Right ventricle myocardium superior (tissue), 1 donor: ENCODE measurements around the gene TRDMT1. TPM values are rescaled to one million over a fixed set of nuclear protein-coding genes. Genes with fewer than 3 reads are reported as not detected.

ENCODE experiments used
- ATAC-seq: fragments of 200-7000 bp; cut with Tn5 transposase; one replicate; pipeline ENCODE4 v1.9.1; 2020; ENCODE audit warnings: mild to moderate bottlenecking; ENCODE audit not compliant: poor library complexity
- DNase-seq: peaks from one replicate; pipeline ENCODE4 v3.0.0-alpha.2; 2020
- intact Hi-C: fragments of 100-400 bp; cut with DNase I; formaldehyde crosslinking; loops from one replicate; pipeline ENCODE4 v1.11.2; 2022
- total RNA-seq: library from RNA; stranded (reverse); fragmentation: NEBNext Ultra II Directional; extraction: Animal tissue kit (Norgen Biotek cat#: 25700); gene quantifications from one replicate; pipeline ENCODE4 v1.2.1, GENCODE V29; 2021
- donor health status: DM: no; HTN: yes; CAD: no; lungs with severe emphysema.

The TRDMT1 gene
- total RNA-seq, 1 donor from 2014 or later = 4.5 TPM

- intact Hi-C loops = no loop called here
- DNase-seq = no peak
- ATAC-seq = no peak
Observed at GRCh38 chr10:17214971-17215781, 13.7 kb upstream of the TRDMT1 start.

DNA sequence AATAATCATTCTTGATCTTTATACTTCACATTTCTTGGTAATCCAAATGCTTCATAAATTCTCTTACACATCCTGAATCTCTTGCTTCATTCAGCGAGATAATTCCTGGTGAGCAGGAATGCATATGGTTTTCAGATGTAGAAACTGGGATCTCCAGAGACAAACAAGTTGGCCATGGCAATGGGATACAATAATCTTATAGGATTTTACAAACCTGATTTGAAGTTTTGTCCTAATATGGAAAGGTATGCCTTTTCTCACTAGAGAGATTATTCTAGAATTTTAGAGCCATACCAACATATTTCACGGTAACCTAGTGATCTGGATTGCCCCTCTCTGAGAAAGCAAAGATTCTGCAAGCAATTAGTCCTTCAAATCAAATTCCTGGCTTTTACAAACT lies 13.1 kb upstream of the TRDMT1 start:
- DNase-seq = no peak
- ATAC-seq = no peak
- intact Hi-C loops = no loop called here

DNA sequence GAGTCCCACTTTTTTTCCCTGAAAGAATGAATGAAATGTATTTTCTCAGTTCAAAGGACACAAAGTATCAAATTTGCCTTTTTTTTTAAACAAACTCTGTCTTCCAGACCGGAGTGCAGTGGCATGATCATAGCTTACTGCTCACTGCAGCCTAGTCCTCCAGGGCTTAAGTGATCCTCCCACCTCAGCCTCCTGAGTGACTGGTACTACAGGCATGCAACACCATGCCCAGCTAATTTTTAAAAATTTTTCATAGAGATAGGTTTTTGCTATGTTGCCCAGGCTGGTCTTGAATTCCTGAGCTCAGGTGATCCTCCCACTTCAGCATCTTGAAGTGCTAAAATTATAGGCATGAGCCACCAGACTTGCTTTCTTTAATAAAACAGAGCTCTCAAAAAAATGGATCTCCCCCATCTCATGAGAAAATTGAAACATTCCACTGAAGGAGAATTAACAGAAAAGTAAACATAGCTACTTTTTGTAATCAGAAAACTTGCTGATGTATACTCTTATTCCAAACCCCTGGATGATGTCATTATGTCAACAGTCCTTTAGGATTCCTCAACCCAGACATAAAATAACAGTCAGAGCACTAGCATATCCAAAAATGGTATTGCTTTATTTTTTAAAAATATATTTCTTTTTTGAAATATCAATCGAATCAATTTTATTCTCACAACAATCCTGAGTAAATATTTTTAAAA lies 12.3 kb upstream of the TRDMT1 start:
- ATAC-seq (no peak), DNase-seq (no peak)
- intact Hi-C loops = no loop called here

GRCh38 chr10:17212802-17213221 lies 11.3 kb upstream of the TRDMT1 start:
- intact Hi-C loops = no loop called here
- ATAC-seq (peak; percentile 48), DNase-seq (no peak)

DNA sequence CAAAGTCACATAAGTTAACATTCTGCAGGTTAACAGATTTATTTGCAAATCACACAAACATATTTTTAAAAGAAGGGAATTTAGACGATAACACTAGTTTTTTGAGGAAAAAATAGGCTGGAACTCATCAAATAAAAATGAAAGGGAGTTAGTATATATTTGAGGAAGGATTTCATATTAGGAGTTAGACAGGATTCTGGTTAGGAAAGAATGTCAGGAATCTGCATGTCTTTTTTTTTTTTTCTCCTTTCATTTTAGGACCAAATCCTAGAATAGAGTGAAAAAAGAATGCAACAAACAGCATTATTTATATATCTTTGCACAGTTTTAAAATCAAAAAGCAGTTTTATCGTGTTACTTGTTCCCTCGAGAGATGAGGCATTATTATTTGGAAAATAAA lies 8.9 kb upstream of the TRDMT1 start:
- DNase-seq (no peak), ATAC-seq (no peak)
- intact Hi-C loops = no loop called here

DNA sequence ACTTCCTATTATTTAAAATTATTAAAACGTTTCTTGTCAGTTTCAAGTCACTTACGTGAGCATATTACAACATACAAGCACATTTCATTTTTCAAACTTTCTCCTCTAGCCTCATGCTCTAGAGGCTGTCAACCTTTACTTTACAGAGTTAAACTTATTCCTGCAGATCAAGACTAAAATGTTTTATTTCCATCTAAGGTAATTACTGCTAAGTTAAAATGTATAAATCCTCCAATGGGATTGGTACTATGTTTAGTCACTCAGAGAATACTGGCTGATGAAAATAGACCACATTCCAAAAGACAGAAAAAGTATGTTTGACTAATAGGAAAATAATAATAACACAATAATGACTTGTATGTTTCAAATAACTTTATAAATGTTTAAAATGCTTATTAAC lies 8.4 kb upstream of the TRDMT1 start:
- DNase-seq = no peak
- no peak for ATAC-seq
- intact Hi-C loops = no loop called here

DNA sequence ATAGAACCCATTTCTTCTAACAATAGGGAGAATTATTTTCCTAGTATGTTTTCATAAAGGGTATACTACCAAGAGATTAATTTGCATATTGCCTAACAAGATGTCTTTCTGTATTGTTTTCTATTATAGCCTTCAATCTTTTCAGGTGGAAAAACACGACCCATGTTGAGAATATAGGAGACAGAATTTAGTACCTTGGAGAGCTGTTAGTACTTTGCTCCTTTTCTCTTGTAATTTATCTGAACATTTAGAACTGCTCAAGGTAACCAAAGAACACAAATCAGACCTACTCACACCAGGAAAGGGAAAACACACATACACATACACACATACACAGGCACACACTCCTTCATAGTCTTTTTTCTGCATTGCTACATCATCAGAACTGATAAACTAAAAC lies 7.8 kb upstream of the TRDMT1 start:
- DNase-seq (no peak), ATAC-seq (no peak)
- intact Hi-C loops = no loop called here

DNA sequence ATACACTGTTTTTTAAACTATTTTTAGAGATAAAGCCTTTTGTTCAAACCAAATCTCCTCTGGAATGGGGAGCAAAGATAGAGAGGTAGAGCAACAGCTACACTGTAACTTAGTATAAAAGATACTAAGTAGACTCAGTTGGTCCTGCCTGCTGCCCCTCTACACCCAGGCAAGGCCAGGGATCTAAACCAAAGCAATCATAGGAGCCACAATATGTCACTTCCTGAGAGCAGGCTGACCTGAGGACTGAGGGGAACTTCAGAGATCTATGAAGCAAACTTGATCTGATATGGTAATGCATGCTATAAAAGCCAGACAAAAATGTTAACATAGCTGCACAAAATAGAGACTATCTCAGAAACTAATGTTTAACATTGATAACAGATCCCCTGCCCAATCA lies 7.0 kb upstream of the TRDMT1 start:
- intact Hi-C loops = no loop called here
- DNase-seq = no peak
- no peak for ATAC-seq

DNA sequence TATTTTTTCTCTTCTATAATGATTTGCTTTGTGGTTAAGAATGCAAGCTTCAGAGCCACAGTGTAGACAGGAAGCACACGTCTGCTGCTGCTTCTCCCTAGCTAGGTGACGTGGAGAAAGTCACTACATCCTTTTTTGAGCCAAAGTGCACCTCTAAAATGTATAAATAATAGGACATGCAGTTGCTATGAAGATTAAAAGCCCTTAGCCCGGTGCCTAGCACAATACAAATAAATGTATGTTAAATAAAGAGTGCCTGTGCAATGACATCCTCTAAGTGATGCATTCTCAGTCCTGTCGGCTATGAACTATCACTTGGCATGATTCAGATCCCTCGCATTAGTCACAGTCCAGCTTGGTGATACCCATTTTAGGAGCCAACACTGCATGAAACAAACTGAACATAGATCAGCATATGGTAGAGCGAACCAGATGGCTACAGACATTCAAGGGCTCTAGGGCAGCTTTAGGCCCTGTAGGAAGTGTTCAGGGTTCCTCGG lies 4.8 kb upstream of the TRDMT1 start:
- intact Hi-C loops = no loop called here
- no peak for ATAC-seq
- DNase-seq = no peak

DNA sequence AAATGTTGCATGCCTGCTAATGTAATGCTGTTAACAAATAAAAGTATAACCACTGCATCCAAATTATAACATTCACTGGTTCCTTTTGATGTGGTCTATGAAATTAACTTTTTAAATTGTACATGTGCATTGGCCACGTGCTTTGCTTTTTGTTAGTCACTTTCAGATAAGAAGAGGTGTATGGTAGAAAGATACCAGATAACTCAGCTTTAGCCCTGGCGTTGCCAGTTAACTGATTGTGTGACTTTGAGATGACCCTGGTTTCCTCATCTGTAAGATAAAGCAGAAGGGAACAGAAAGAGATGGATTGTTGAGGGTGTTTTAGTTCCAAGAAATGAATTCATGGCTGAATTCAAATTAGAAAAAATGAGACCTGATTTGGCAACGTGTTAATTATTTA lies 1.9 kb upstream of the TRDMT1 start:
- DNase-seq = no peak
- no peak for ATAC-seq
- intact Hi-C loops = no loop called here

DNA sequence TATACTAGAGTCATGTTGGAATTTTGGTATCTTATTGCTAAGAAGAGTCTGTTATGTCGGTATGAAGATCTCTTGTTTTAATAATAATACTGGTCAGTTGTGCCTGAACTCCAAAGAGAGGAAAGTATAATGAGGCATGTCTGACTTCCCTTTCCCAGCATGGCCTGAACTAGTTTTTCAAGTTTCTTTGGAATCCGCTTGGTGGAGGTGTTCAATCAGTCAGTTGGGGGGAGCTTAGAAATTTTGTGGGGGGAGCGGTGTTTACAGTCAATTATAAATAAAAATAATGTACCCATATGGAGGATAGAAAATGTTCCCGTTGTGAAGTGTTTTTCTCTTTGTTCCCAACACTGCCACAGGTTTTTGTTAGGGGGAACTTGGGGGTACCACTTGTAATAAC lies 1.5 kb upstream of the TRDMT1 start:
- no peak for DNase-seq
- intact Hi-C loops = no loop called here
- ATAC-seq = no peak

- intact Hi-C loops = no loop called here
- no peak for ATAC-seq
Observed at GRCh38 chr10:17202506-17202905, 1.0 kb upstream of the TRDMT1 start.

GRCh38 chr10:17201794-17202116 lies 283 bp upstream of the TRDMT1 start:
- ATAC-seq = no peak
- DNase-seq = no peak
- intact Hi-C loops = no loop called here

More at GRCh38 chr10:17202506-17202905, 1.0 kb upstream of the TRDMT1 start:
- DNase-seq = no peak

DNA sequence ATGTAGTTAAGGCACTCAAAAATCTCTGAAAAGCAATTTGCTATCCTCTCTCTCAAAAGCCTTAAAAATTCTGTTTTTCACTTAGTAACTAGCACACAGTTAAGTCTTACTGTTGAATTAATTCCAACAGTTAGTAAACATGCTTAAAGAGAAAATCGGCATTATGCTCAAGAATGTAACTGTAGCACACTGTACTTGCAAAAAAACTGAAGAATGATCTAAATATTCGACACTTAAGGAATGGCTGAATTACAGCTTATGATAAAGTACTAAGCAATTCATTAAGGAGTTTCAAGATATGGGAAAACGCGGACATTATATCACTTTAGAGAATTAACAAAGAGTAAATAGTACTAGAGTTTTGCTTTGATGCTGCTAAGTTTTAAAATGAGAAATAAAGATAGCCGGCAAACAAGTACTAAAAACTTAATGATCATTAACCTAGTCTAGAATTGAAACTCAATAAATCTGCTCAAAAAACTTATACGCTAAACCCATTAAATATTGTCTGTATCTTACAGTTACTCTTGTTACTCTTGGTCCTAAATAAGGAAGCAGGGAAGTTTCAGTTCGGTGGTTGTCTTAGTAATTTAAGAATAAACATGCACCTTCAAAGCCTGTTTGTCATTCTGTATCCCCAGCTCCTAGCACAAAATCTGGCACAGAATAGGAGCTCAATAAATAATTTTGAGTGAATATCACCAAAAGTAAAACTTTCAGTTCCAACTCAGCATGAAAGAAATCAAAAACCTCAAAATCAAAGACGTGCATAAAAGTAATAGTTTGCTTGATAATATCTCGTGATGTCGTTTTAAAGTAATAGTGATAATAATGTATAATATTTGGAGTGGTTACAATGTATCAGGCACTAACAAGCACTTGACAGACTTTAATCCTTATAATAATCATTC lies 1.2 kb downstream of the TRDMT1 start:
- ATAC-seq = no peak
- intact Hi-C loops = no loop called here

GRCh38 chr10:17199351-17199804 lies 2.1 kb downstream of the TRDMT1 start:
- intact Hi-C loops = no loop called here
- no peak for ATAC-seq
- no peak for DNase-seq

More for the DNA sequence above, 1.2 kb downstream of the TRDMT1 start:
- DNase-seq = no peak

GRCh38 chr10:17196573-17196972 lies 4.9 kb downstream of the TRDMT1 start:
- ATAC-seq (no peak), DNase-seq (no peak)
- intact Hi-C loops = no loop called here

- no peak for DNase-seq
- intact Hi-C loops = no loop called here
- ATAC-seq = no peak
Observed at GRCh38 chr10:17196045-17196444, 5.4 kb downstream of the TRDMT1 start.

- no peak for ATAC-seq
- intact Hi-C loops = no loop called here
Observed at GRCh38 chr10:17195083-17195482, 6.4 kb downstream of the TRDMT1 start.

DNA sequence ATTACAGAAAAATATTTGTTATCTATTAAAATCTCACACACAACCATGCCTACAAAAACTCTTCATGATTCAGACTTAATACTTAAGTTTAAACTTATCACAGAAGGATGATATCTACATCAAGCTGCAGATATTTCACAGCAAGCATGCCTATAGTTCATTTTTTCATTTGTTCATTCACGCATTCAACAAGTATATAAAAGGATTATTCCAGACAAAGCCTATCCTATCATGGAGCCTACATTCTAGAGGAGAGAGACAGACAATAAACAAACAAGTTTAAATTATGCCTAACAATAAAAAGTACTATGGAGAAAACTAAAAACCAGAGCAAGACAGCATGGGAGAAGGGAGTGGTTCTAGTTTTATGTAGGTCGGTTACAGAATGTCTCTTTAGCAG lies 10.9 kb downstream of the TRDMT1 start:
- intact Hi-C loops = no loop called here
- DNase-seq (no peak), ATAC-seq (no peak)

More at GRCh38 chr10:17195083-17195482, 6.4 kb downstream of the TRDMT1 start:
- DNase-seq = no peak
